Prostate gland (tissue), 2 donors: ENCODE results near the gene ARHGAP29. TPM values are rescaled to one million over a fixed set of nuclear protein-coding genes. Genes with fewer than 3 reads are reported as not detected.

ENCODE experiments used
- DNase-seq: peaks from one replicate; pipeline ENCODE4 v3.0.0-alpha.2; 2019; ENCODE audit warnings: low spot score
- H3K27ac ChIP-seq, 2 donors: fragments of 200-600 bp; sonication (generic); 2 replicates each; pipeline ENCODE4 v1.5.1; 2017 to 2019
- H3K27me3 ChIP-seq: fragments of 200-600 bp; sonication (generic); replicated peaks from 2 replicates; pipeline ENCODE4 v1.5.1; 2019; ENCODE audit not compliant: insufficient read depth
- H3K36me3 ChIP-seq, 2 donors: fragments of 200-600 bp; sonication (generic); 1 replicate in 1 of 2; 2 replicates in 1 of 2; pipeline versions ENCODE4 v1.5.1 to v1.8.1; 2017 to 2019
- H3K4me1 ChIP-seq: fragments of 200-600 bp; sonication (generic); replicated peaks from 2 replicates; pipeline ENCODE4 v1.5.1; 2019
- H3K4me3 ChIP-seq, 2 donors: fragments of 200-600 bp; sonication (generic); 2 replicates each; pipeline ENCODE4 v1.5.1; 2017 to 2019
- H3K9me3 ChIP-seq: fragments of 200-600 bp; sonication (generic); 2 replicates; pipeline ENCODE4 v1.5.1; 2017
- CTCF ChIP-seq, 4 experiments: fragments of 200-600 bp in 2 of 4; fragments of 450-650 bp in 2 of 4; sonication (generic) in 2 of 4; IDR thresholded peaks; 1 replicate in 3 of 4; 2 replicates in 1 of 4; pipeline ENCODE4 v1.5.1; 2016 to 2019; ENCODE audit warnings: antibody characterized with exemption in 4 of 4, mild to moderate bottlenecking in 2 of 4, moderate library complexity in 2 of 4
- POLR2A ChIP-seq: fragments of 450-650 bp; IDR thresholded peaks from one replicate; pipeline ENCODE4 v1.6.1; 2016; ENCODE audit warnings: antibody characterized with exemption, mild to moderate bottlenecking
- POLR2AphosphoS5 ChIP-seq: sonication (generic); formaldehyde crosslinking; IDR thresholded peaks from one replicate; pipeline ENCODE4 v1.6.1; 2017; ENCODE audit warnings: antibody characterized with exemption
- WGBS: methylation state at CpG from one replicate; pipeline ENCODE4 v1.1.5; 2018; 5-methylcytosine and 5-hydroxymethylcytosine counted together
- intact Hi-C: fragments of 100-400 bp; cut with DNase I; formaldehyde crosslinking; loops from one replicate; pipeline ENCODE4 v1.14.2; 2022
- total RNA-seq, 2 donors: library from RNA; depleted of rRNA; stranded (reverse); fragments of >200 nt; gene quantifications; one replicate each; pipeline ENCODE4 v1.1.0, GENCODE V29; 2016

ARHGAP29 gene, protein sequence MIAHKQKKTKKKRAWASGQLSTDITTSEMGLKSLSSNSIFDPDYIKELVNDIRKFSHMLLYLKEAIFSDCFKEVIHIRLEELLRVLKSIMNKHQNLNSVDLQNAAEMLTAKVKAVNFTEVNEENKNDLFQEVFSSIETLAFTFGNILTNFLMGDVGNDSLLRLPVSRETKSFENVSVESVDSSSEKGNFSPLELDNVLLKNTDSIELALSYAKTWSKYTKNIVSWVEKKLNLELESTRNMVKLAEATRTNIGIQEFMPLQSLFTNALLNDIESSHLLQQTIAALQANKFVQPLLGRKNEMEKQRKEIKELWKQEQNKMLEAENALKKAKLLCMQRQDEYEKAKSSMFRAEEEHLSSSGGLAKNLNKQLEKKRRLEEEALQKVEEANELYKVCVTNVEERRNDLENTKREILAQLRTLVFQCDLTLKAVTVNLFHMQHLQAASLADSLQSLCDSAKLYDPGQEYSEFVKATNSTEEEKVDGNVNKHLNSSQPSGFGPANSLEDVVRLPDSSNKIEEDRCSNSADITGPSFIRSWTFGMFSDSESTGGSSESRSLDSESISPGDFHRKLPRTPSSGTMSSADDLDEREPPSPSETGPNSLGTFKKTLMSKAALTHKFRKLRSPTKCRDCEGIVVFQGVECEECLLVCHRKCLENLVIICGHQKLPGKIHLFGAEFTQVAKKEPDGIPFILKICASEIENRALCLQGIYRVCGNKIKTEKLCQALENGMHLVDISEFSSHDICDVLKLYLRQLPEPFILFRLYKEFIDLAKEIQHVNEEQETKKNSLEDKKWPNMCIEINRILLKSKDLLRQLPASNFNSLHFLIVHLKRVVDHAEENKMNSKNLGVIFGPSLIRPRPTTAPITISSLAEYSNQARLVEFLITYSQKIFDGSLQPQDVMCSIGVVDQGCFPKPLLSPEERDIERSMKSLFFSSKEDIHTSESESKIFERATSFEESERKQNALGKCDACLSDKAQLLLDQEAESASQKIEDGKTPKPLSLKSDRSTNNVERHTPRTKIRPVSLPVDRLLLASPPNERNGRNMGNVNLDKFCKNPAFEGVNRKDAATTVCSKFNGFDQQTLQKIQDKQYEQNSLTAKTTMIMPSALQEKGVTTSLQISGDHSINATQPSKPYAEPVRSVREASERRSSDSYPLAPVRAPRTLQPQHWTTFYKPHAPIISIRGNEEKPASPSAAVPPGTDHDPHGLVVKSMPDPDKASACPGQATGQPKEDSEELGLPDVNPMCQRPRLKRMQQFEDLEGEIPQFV
- total RNA-seq, result 10 to 100 TPM; 27.8 to 32.9 TPM

- Histone ChIP-seq H3K9me3 (no peaks in the 10 kb centered on the region), H3K4me1 (peaks cover 3% of the 10 kb centered on the region), H3K36me3 (no peaks in the 10 kb centered on the region), H3K4me3 (peak within 1 kb of the TSS; percentile 94), H3K27me3 (no peaks in the 10 kb centered on the region), H3K27ac (peak within 1 kb of the TSS; percentile 88 to 93)
- peak; percentile 80 for DNase-seq
- TF ChIP-seq POLR2A, result peak; percentile 93
- peak; percentile 79 for TF ChIP-seq POLR2AphosphoS5
- peak in 1 of 4 experiments; percentile 47 for TF ChIP-seq CTCF (IDR thresholded peaks at IDR 0.05)
- 11% methylated on average over 59 of the region's 88 CpGs for WGBS
- intact Hi-C loops, result loop anchor here (5.0 to 10.0 kb wide), 3 partner anchors 90 to 175 kb away; no protein-coding TSS in a partner anchor
These were observed at the start of gene ARHGAP29 for GRCh38 chr1:94237291-94238226. Gene ARHGAP29, minus strand, starts transcription at chr1:94237584. Its CDS starts 5,973 bp downstream, at chr1:94231611.

DNA sequence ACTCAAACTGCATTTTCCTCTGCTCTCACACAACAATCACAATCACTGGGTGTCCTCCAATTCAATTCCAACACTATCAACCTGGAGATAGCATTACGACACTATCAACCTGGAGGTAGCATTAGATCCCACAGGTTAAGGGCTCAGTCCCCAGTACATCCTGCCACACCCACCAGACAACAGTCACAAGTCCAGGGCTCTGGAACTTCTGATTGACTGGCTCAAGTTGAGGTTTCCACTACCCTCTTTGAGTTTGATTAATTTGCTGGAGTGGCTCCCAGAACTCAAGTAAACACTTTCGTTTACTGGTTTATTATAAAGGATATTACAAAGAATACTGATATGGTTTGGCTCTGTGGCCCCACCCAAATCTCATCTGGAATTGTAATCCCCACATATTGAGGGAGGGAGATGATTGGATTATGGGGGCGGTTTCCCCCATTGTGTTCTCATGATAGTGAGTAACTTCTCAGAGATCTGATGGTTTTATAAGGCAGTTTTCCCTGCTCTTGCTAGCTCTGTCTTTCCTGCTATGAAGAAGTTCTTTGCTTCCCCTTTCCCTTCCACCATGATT is 49.6 kb upstream of the ARHGAP29 start:
- WGBS, result 70% methylated on average over 3 of the region's 3 CpGs
- no peaks in the 10 kb centered on the region for H3K36me3 ChIP-seq
- no peaks in the 10 kb centered on the region for H3K9me3 ChIP-seq
- intact Hi-C loops, result no loop called here
- H3K4me3 ChIP-seq, result no peak overlapping the region
- no peaks in the 10 kb centered on the region for H3K27me3 ChIP-seq
- DNase-seq, result no peak
- H3K4me1 ChIP-seq, result no peaks in the 10 kb centered on the region
- TF ChIP-seq CTCF (IDR thresholded peaks at IDR 0.05) (no peak), POLR2A (no peak), POLR2AphosphoS5 (no peak)
- no peak overlapping the region for H3K27ac ChIP-seq

DNA sequence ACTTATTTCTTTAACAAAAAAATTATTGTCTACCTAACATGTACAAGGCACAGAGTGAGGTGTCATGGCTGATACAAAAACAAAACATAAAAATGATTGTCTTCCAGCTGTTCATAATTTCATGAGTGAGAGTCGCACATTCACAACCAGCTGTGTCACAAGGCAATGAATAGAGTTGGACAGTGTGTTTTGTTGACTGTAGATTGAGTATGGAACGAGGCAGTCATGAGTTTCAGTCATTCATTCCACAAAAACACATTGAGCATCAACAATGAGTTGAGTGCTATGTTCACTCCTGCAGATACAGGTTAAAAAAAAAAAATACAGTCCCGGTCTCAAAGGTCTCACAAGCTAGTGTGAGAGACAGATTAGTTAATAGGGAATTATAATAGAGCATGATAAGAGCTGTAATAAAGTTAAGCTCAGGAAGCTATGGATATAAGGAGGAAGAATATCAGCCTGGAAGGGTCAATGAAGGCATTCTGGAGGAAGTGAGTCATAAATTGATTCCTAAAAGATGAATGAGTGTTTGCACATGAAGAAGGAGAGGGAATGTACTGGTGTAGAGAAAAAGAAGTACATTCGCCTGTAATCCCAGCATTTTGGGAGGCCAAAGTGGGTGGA is 47.8 kb upstream of the ARHGAP29 start:
- TF ChIP-seq CTCF (IDR thresholded peaks at IDR 0.05), result no peak
- no peak for TF ChIP-seq POLR2A
- TF ChIP-seq POLR2AphosphoS5, result no peak
- intact Hi-C loops, result no loop called here
- DNase-seq, result no peak
- Histone ChIP-seq H3K36me3 (no peaks in the 10 kb centered on the region), H3K27ac (no peak overlapping the region), H3K27me3 (no peaks in the 10 kb centered on the region), H3K9me3 (no peaks in the 10 kb centered on the region), H3K4me3 (no peak overlapping the region), H3K4me1 (no peaks in the 10 kb centered on the region)
- WGBS, result 89% methylated on average over 4 of the region's 4 CpGs
